ENCODE measurements around the gene ARHGAP31. TPM values are rescaled to one million over a fixed set of nuclear protein-coding genes. Genes with fewer than 3 reads are reported as not detected.

ARHGAP31 gene
- polyA plus RNA-seq, 3 donors: 4.7 to 9.8 (median 7.6) TPM

- H3K9ac ChIP-seq (ENCODE audit: insufficient read depth, low read length, poor library complexity, severe bottlenecking): no peak overlapping the region
- H2AFZ ChIP-seq (ENCODE audit: insufficient read depth, low read depth, low read length, poor library complexity, severe bottlenecking): no peak overlapping the region
- 100% methylated on average over 2 of the region's 3 CpGs for WGBS (ENCODE audit: insufficient coverage)
- H3K36me3 Mint-ChIP-seq: peaks cover 57 to 73% of the 10 kb centered on the region in 2 donors
- no peaks in the 10 kb centered on the region for H3K9me3 ChIP-seq (replicated peaks in 1 of 2; ENCODE audit: control insufficient read depth in 1 of 2, insufficient read depth in 1 of 2, low read length in 2 of 2)
- H3K27ac Mint-ChIP-seq: no peak overlapping the region
- H3K36me3 ChIP-seq (replicated peaks in 1 of 2; ENCODE audit: control insufficient read depth in 1 of 2, insufficient read depth in 2 of 2, low read length in 2 of 2): peaks cover 6 to 49% of the 10 kb centered on the region in 2 donors
- peaks cover 34% of the 10 kb centered on the region for H3K79me2 ChIP-seq (ENCODE audit: insufficient read depth, low read length)
- peaks cover 62% of the 10 kb centered on the region for H4K20me1 ChIP-seq (ENCODE audit: insufficient read depth, low read length)
- no peak overlapping the region for H3K4me3 ChIP-seq (replicated peaks in 1 of 3; ENCODE audit: low read depth in 2 of 3, low read length in 3 of 3)
- H3K27me3 ChIP-seq (ENCODE audit: control insufficient read depth in 2 of 2, insufficient read depth in 2 of 2, low read length in 2 of 2): no peaks in the 10 kb centered on the region
- intact Hi-C loops (cut with micrococcal nuclease): no loop called here
- peaks cover 49% of the 10 kb centered on the region for H3K4me1 Mint-ChIP-seq
- H3K27ac ChIP-seq (ENCODE audit: low read depth in 1 of 2, low read length in 2 of 2): no peak overlapping the region
- H3K4me2 ChIP-seq (replicated peaks; ENCODE audit: extremely low read depth, low read length, poor library complexity, severe bottlenecking): no peak overlapping the region
- DNase-seq: peak in 1 of 3 donors; percentile 19
- peaks cover 17 to 33% of the 10 kb centered on the region in 2 donors for H3K4me1 ChIP-seq (ENCODE audit: control insufficient read depth in 1 of 2, insufficient read depth in 2 of 2, low read length in 2 of 2)
- H3K27me3 Mint-ChIP-seq (ENCODE audit: low read depth in 3 of 3): no peaks in the 10 kb centered on the region
- no peaks in the 10 kb centered on the region for H3K9me3 Mint-ChIP-seq
- TF ChIP-seq CTCF (IDR thresholded peaks at IDR 0.05): no peak
- no peak overlapping the region for H3K4me3 Mint-ChIP-seq
These were observed 15.9 kb downstream of the ARHGAP31 start for GRCh38 chr3:119310071-119310470.

GRCh38 chr3:119311081-119311925 is 17.1 kb downstream of the ARHGAP31 start:
- Histone ChIP-seq H3K4me1 (ENCODE audit: control insufficient read depth in 1 of 2, insufficient read depth in 2 of 2, low read length in 2 of 2) (peaks cover 17 to 24% of the 10 kb centered on the region in 2 donors), H3K27me3 (ENCODE audit: control insufficient read depth in 2 of 2, insufficient read depth in 2 of 2, low read length in 2 of 2) (no peaks in the 10 kb centered on the region), H4K20me1 (ENCODE audit: insufficient read depth, low read length) (peaks cover 70% of the 10 kb centered on the region), H3K9me3 (replicated peaks in 1 of 2; ENCODE audit: control insufficient read depth in 1 of 2, insufficient read depth in 1 of 2, low read length in 2 of 2) (no peaks in the 10 kb centered on the region), H2AFZ (ENCODE audit: insufficient read depth, low read depth, low read length, poor library complexity, severe bottlenecking) (no peak overlapping the region), H3K4me2 (replicated peaks; ENCODE audit: extremely low read depth, low read length, poor library complexity, severe bottlenecking) (no peak overlapping the region), H3K27ac (ENCODE audit: low read depth in 1 of 2, low read length in 2 of 2) (no peak overlapping the region), H3K4me3 (replicated peaks in 1 of 3; ENCODE audit: low read depth in 2 of 3, low read length in 3 of 3) (no peak overlapping the region), H3K79me2 (ENCODE audit: insufficient read depth, low read length) (peaks cover 36% of the 10 kb centered on the region), H3K36me3 (replicated peaks in 1 of 2; ENCODE audit: control insufficient read depth in 1 of 2, insufficient read depth in 2 of 2, low read length in 2 of 2) (peaks cover 6 to 59% of the 10 kb centered on the region in 2 donors), H3K9ac (ENCODE audit: insufficient read depth, low read length, poor library complexity, severe bottlenecking) (no peak overlapping the region)
- WGBS (ENCODE audit: insufficient coverage): 77% methylated on average over 3 of the region's 10 CpGs
- Mint-ChIP-seq H3K36me3 (peaks cover 65 to 81% of the 10 kb centered on the region in 2 donors), H3K9me3 (no peaks in the 10 kb centered on the region), H3K27ac (peak overlapping the region in 4 of 7 donors; percentile 2 to 57 (median 28)), H3K4me3 (peak overlapping the region in 1 of 2 donors; percentile 1), H3K4me1 (peaks cover 41% of the 10 kb centered on the region), H3K27me3 (ENCODE audit: low read depth in 3 of 3) (no peaks in the 10 kb centered on the region)
- no peak for TF ChIP-seq CTCF (IDR thresholded peaks at IDR 0.05)
- intact Hi-C loops (cut with micrococcal nuclease): no loop called here
- DNase-seq: peak in 2 of 3 donors; percentile 54 to 78
